ENCODE measurements around the gene PLCL1.
"Not testable (repeated sequence)": the region's sequence is repeated elsewhere in the genome, so short reads cannot be mapped to it uniquely, and the experiment has no call there.

Gene PLCL1

DNA sequence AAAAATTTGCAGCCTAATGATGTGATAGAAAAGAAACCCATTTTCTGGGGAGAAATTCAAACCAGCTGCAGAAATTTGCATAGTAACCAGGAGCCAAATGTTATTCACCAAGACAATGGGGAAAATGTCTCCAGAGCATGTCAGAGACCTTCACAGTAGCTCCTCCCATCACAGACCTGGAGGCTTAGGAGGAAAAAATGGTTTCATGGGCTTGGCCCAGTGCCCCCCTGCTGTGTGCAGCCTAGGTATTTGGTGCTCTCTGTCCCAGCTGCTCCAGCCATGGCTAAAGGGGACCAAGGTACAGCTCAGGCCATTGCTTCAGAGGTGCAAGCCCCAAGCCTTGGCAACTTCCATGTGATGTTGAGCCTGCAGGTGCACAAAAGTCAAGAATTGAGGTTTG is 352.9 kb downstream of the PLCL1 start:
- in situ Hi-C loops (cut with HindIII; ENCODE audit: low sequenced_read_pairs), result no loop called here

DNA sequence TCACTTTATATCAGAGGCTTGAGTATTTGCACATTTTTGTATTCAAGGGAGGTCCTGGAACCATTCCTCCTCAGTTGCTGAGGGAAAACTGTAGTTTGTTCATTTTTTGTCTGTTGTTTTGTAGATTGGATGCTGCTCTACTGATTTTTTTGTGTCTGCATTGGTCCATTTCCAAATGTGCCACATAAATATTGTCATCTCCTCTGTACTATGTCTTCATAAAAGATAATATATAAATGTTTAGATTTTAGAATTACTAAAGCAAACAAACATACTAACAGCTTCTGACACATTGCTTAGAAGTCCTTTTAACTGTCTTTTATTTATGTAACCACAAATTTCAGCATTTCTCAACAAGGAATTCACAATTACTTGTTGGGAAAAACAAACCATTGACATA is 356.8 kb downstream of the PLCL1 start:
- in situ Hi-C loops (cut with HindIII; ENCODE audit: low sequenced_read_pairs), result no loop called here

DNA sequence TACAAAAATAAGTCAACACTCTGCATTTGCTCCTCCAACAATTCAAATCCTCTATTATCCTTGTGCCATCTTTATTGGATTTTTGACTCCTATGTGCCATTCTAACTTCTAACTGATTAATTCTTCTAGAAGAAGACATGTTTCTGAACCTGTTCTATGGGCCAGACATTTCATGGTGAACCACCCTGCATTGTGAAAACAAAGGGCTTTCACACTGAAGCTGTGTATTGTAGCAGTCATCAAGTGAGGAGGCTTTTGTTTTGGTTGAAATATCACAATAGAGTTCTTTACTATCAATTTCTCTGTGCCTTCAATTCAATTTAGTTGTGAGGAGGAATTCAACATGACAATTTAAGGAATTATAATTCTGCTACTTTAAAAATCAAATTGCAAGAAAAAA is 357.9 kb downstream of the PLCL1 start:
- in situ Hi-C loops (cut with HindIII; ENCODE audit: low sequenced_read_pairs), result no loop called here

DNA sequence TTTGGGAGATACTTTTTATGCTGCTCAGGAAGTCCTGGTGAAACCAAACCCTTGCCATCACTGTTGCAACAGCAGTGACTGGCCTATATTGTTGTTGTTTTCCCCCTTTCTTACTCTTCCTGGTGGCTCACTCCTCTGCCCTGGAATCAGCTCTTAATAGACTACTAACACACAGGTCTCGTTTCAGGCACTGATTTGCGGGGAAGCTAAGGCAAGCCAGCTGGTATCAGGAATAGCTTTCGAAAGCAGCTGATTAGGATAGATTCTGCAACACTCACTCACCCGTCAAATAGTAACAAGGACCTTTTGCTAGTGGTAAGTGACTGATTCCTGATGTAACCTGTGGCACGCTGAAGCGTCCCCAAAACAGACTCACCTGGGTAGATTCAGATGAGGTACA is 360.4 kb downstream of the PLCL1 start:
- in situ Hi-C loops (cut with HindIII; ENCODE audit: low sequenced_read_pairs), result no loop called here

DNA sequence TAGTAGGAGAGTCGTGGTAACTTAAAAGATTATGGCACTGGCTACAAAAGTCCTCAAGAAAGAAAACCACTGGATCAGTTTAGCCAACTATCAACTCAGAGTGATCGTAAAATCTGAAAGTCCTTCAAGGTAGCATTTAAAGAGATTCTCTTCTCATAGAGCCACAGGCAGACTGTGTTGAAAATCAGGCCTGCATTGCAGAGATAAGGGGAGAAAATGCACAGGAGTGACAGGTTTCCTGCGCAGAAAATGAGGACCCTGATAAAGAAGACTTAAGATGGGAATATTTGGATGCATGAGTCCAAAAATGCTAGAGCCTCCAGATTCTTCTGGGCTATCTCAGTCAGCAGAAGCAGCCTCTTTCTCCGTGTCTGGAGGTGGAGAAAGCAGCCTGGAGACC is 360.9 kb downstream of the PLCL1 start:
- in situ Hi-C loops (cut with HindIII; ENCODE audit: low sequenced_read_pairs), result no loop called here

DNA sequence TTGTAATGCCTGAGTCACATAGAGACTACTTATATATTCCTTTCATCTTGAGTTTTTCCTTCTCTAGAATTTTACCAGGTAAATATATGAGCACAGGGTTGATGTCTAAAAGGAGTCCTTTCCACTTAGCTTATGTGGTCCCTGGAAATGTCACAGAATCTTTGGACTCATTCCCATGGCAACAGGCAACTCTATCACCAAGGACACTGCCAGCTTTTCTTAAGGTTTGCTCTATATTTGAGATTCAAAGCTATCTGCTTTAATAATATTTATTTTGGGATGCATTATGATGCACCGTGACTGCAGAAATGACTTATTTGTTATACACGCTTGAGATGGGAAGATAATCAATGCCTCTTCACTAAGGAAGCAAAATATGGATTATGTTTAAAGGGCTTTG is 363.0 kb downstream of the PLCL1 start:
- in situ Hi-C loops (cut with HindIII; ENCODE audit: low sequenced_read_pairs), result no loop called here

DNA sequence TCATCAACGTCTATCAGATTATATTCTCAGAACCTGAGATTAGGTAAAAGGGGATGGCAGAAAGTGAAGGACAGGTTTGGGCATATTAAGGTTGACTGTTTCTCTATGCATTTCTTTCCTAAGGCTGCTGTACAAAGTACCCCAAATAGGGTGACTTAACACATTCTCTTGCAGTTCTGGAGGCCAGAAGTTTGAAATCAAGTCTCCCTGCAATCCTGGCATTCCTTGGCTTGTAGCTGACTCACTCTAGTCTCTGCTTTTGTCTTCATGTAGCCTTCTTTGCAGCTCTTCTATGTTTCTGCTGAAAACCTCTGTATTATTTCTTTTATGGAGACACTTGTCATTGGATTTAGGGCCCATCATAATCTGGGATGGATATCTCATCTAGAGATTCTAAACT is 364.3 kb downstream of the PLCL1 start:
- in situ Hi-C loops (cut with HindIII; ENCODE audit: low sequenced_read_pairs), result no loop called here

DNA sequence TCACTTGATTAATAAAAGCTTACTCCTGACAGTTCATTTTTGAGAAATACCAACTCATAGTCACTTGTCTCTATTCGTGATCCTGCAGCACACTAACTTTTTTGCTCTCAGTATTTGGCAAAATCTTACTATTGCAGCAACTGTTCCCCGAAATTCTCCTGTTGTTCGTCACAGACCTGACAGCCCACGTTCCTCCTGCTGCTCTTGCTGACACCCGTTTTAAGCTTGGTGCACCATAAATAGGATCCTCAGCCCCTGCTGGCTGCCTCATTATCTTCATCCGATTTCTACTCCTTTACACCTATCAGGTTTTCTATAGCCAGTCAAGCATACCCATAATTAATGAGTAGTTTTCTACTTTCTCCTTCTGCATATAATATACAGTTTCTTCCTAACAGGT is 368.8 kb downstream of the PLCL1 start:
- in situ Hi-C loops (cut with HindIII; ENCODE audit: low sequenced_read_pairs), result no loop called here

DNA sequence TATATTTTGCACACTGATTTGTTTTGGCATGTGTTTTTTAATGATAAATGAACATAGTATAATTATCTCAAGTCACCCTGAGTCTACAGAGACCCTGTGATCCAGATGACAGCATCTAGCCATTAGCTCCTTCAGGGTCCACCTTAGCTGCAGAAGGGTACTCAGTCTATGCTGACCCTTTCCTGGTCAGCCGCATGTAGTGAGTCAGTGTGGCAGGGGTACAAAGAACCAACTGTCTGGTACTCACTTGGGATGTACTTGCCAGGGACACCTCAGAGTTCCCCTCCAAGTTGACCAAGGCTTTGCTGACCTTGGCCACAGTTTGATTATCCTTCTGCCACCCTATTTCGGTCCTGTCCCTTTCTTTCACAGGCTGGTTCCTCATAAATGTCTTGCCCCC is 369.5 kb downstream of the PLCL1 start:
- in situ Hi-C loops (cut with HindIII; ENCODE audit: low sequenced_read_pairs), result no loop called here

DNA sequence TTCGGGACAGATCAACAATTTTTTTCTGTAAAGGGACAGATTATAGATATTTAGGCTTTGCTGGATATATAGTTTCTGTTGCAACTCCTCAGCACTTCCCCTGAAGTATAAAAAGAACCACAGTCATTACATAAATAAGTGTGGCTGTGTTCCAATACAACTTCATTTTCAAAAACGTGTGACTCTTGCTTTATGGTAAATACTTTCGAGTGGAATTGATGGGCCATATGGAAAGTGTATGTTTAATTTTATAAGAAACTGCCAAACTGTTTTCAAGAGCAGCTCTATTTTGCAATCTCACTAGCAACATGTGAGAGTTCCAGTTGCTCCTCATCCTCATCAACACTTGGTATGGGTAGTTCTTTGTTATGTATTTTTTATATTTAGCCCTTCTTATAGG is 370.9 kb downstream of the PLCL1 start:
- in situ Hi-C loops (cut with HindIII; ENCODE audit: low sequenced_read_pairs), result no loop called here

DNA sequence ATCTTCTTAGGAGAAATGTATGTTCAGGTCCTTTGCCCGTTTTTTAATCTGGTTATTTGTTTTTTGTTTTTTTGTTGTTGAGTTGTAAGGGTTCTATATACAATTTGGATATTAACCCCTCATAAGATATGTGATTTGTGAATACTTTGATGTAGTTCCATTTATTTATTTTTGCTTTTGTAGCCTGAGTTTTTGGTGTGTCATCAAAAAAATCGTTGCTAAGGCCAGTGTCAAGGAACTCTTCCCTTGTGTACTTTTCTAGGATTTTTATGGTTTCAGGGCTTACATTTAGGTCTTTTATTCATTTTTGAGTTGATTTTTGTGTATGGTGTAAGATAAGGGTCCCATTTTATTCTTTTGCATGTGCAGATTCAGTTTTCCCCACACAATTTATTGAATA is 372.6 kb downstream of the PLCL1 start:
- in situ Hi-C loops (cut with HindIII; ENCODE audit: low sequenced_read_pairs), result no loop called here

DNA sequence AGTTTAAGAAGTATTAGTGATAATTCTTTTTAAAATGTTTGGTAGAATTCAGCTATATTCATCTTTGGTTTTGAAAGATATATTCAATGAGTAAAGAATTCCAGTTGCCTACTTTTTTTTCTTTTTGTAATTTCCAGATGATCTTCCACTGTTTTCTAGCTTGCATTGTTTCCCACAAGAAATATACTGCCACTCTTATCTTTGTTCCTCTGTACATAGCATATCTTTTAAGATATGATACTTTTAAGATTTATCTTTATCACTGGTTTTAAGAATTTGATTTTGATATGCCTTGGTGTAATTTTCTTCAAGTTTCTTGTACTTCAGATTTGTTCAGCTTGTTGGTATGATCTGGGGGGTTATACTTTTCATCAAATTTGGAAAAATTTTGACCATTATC is 374.4 kb downstream of the PLCL1 start:
- in situ Hi-C loops (cut with HindIII; ENCODE audit: low sequenced_read_pairs), result no loop called here

DNA sequence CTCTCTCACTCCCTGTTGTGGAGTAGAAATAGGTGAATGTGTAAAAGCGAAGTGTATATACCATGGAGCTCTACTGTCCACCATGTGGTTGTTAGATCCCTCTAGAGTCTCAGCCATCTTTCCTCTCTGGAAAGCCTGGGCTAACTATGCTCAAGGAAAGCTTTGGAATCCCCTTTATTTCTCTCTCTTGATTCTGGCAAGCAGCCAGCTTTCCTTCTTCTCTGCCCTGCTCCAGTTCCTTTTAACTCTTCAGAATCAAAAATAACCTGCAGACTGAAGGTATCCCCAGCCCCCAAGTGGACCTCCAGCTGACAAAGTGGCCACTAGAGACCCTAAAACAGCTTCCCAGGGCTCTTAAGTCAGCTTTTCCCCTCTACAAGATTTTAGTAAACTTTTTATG is 381.9 kb downstream of the PLCL1 start:
- in situ Hi-C loops (cut with HindIII; ENCODE audit: low sequenced_read_pairs), result no loop called here

DNA sequence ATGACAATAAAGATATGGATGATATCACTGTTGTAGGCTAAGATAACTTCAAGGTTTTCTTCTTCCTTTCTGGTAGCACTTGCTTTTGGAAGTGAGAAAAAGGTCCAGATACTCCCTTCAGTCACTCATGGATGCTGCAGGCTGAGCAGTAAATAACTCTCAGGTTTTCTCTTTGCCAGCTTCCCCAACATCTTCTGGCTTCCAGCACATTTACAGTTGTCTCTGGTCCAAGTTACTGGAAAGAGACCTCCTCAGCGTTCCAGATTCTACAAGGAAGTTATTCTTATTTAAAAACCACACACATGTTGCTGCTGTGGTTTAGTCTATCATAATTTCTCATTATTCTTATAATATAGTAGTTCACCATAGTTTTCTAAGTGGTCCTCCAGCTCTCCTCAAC is 383.4 kb downstream of the PLCL1 start:
- in situ Hi-C loops (cut with HindIII; ENCODE audit: low sequenced_read_pairs), result no loop called here

DNA sequence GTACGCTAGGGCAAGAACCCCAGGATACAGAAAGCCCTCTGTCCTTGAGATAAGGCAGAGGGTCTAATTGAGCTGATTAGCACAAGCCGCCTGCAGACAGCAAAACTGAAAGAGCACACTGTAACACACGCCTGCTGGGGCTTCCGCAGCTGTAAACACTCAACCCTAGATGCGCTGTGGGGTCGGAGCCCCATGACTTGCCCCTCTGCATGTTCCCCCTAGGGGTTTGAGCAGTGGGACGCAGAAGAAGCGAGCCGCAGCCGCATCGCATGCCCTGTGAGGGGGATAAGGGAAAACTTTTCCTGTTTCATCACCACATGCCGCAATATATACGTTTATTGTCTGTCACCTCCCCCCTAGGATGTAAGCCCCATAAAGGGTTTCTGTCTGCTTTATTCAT is 384.6 kb downstream of the PLCL1 start:
- in situ Hi-C loops (cut with HindIII; ENCODE audit: low sequenced_read_pairs), result no loop called here

DNA sequence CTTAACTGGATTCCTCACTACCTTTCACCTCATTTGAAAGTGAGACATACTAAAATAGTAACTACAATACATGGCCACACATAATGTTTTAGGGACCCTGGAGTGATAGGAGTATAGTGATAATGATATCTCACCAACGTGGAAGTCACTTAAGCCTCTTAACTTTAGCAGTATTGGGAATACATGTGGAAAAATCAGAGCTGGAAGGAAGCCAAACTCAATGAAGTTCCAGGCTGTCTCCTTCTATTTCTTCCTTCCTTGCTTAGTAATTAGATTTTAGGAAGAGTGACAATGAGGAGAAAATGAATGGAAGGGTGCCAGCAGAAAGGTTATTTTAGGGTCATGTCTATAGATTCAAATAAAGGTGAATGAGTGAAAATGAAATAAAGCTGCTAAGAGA is 387.3 kb downstream of the PLCL1 start:
- in situ Hi-C loops (cut with HindIII; ENCODE audit: low sequenced_read_pairs), result no loop called here

DNA sequence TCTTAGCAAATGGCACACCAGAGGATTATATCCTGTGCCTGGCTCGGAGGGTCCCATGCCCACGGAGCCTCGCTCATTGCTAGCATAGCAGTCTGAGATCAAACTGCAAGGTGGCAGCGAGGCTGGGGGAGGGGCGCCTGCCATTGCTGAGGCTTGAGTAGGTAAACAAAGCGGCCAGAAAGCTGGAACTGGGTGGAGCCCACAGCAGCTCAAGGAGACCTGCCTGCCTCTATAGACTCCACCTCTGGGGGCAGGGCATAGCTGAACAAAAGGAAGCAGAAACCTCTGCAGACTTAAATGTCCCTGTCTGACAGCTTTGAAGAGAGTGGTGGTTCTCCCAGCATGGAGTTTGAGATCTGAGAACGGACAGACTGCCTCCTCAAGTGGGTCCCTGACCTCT is 392.2 kb downstream of the PLCL1 start:
- in situ Hi-C loops (cut with HindIII; ENCODE audit: low sequenced_read_pairs), result not testable (repeated sequence)
